ENCODE results near the gene SLC38A5.
"Not testable (repeated sequence)": the region's sequence is repeated elsewhere in the genome, so short reads cannot be mapped to it uniquely, and the experiment has no call there.

Gene SLC38A5

DNA sequence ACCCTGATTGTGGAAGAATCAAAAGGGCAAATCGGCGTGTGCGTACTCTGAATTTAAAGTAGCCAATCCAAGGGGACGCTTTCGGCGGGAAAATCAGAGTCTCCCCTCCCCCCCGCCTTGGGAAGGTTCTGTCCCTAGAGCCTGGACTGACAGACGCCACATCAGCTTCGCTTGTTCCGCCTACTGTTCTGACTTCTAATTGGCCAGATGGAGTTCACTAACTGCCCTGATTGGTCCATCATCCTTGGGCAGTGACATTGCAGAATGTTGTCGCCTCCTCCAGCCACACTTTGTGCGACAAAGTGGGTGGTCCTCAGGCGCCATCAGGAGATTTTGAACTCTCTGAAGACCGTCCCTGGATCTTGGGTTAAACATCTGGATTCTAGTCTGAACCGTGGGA, 58.2 kb downstream of the SLC38A5 start, which contains the start of gene SSX4B:
Gene SSX4B, minus strand, starts transcription at position 101 of the 400 bp plus-strand sequence. CDS start 588 bp downstream, outside the sequence.
- FAIRE-seq; DNase-seq (ENCODE audit: insufficient read length, low spot score): not testable (repeated sequence)
